HG03521 (cell line): ENCODE data around the gene CLRN3.

Source experiments
- ATAC-seq: cut with Tn5 transposase; IDR thresholded peaks from one replicate; pipeline ENCODE4 v1.9.1; 2021; ENCODE audit warnings: mild to moderate bottlenecking, moderate library complexity; ENCODE audit not compliant: unreplicated experiment

The CLRN3 gene

GRCh38 chr10:127875916-127876315 is 16.8 kb downstream of the CLRN3 start:
- no peak for ATAC-seq

GRCh38 chr10:127875449-127875765 is 17.3 kb downstream of the CLRN3 start:
- no peak for ATAC-seq

- ATAC-seq, result no peak
Measured at GRCh38 chr10:127874671-127875448, 17.9 kb downstream of the CLRN3 start.

- no peak for ATAC-seq
Measured at GRCh38 chr10:127873901-127874470, 18.8 kb downstream of the CLRN3 start.

- no peak for ATAC-seq
Measured at GRCh38 chr10:127872871-127873600, 19.7 kb downstream of the CLRN3 start.

- no peak for ATAC-seq
Measured at GRCh38 chr10:127872011-127872761, 20.6 kb downstream of the CLRN3 start.

- no peak for ATAC-seq
Measured at GRCh38 chr10:127871631-127872010, 21.1 kb downstream of the CLRN3 start.

GRCh38 chr10:127869329-127869728 is 23.4 kb downstream of the CLRN3 start:
- ATAC-seq, result no peak

GRCh38 chr10:127867805-127868204 is 24.9 kb downstream of the CLRN3 start:
- ATAC-seq, result no peak

GRCh38 chr10:127866276-127867013 is 26.3 kb downstream of the CLRN3 start:
- ATAC-seq, result no peak

- ATAC-seq, result no peak
Measured at GRCh38 chr10:127863231-127863825, 29.4 kb downstream of the CLRN3 start.

- ATAC-seq, result no peak
Measured at GRCh38 chr10:127860592-127860991, 32.1 kb downstream of the CLRN3 start.

- no peak for ATAC-seq
Measured at GRCh38 chr10:127855976-127856375, 36.8 kb downstream of the CLRN3 start.

GRCh38 chr10:127855591-127855881 is 37.2 kb downstream of the CLRN3 start:
- no peak for ATAC-seq

GRCh38 chr10:127854769-127855590 is 37.8 kb downstream of the CLRN3 start:
- peak; percentile 61 for ATAC-seq

- ATAC-seq, result peak; percentile 65
Measured at GRCh38 chr10:127853868-127854768, 38.6 kb downstream of the CLRN3 start.

GRCh38 chr10:127852456-127852855 is 40.3 kb downstream of the CLRN3 start:
- ATAC-seq, result no peak

GRCh38 chr10:127851661-127852194 is 41.0 kb downstream of the CLRN3 start:
- ATAC-seq, result no peak
